Body of pancreas (tissue), 4 donors: ENCODE data around the gene DRAP1.

ENCODE experiments used
- CTCF ChIP-seq, 7 experiments: fragments of 450-650 bp in 4 of 7; fragments of 200-600 bp in 3 of 7; sonication (generic) in 3 of 7; IDR thresholded peaks; one replicate each; pipeline ENCODE4 v1.5.1; 2016 to 2019; ENCODE audit warnings: antibody characterized with exemption in 7 of 7
- POLR2A ChIP-seq, 3 donors: fragments of 450-650 bp; IDR thresholded peaks; one replicate each; pipeline ENCODE4 v1.6.1; 2016; ENCODE audit warnings: antibody characterized with exemption in 3 of 3, mild to moderate bottlenecking in 2 of 3

DNA sequence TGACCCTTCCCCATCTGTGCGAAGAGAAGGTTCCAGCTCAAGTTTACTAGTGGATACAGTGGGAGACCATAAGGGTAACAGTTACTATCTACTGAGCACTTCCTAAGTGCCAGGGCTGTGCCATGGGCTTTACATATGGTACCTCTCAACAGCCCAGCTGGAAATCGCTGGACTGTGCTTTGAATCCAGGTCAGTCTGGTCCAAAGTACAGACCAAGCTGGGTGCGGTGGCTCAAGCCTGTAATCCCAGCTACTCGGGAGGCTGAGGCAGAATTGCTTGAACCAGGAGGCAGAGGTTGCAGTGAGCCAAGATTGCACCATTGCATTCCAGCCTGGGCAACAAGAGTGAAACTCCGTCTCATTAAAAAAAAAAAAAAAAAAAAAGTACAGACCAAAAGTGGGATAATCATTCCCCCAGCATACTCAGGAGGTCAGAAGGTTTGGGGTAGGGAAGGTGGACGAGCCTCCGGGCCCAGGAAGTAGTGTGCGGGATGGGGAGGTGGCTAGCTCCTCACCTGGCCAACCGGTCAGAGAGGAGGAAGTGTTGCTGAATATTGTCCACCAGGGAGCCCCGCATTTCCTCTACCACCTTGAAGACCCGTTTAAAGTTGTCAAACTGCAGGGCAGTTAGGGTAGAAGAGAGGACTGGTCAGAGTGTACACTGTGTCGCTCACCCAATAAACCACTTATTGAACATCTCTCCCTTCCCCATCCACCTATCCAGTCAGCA, 33.3 kb upstream of the DRAP1 start:
- TF ChIP-seq CTCF (IDR thresholded peaks at IDR 0.05) (no peak), POLR2A (IDR thresholded peaks at IDR 0.05) (no peak)
